Esophagus squamous epithelium (tissue), 5 donors: ENCODE measurements around the gene ADIRF. TPM values are rescaled to one million over a fixed set of nuclear protein-coding genes. Genes with fewer than 3 reads are reported as not detected.

Experiments
- DNase-seq: peaks from one replicate; lab custom pipeline; 2025; lab: John Stamatoyannopoulos, UW
- H3K27ac ChIP-seq, 4 donors: fragments of 200-600 bp; sonication (generic); one replicate each; pipeline ENCODE4 v1.5.1; 2016 to 2019; ENCODE audit warnings: mild to moderate bottlenecking in 1 of 4
- H3K27me3 ChIP-seq, 4 donors: fragments of 200-600 bp; sonication (generic); 1 replicate in 3 of 4; 2 replicates in 1 of 4; pipeline versions ENCODE4 v1.5.1 to v1.6.0; 2017 to 2021; ENCODE audit warnings: antibody characterized with exemption in 1 of 4
- H3K36me3 ChIP-seq, 3 donors: fragments of 200-600 bp; sonication (generic); one replicate each; pipeline ENCODE4 v1.5.1; 2016 to 2019
- H3K4me1 ChIP-seq, 3 donors: fragments of 200-600 bp; sonication (generic); one replicate each; pipeline ENCODE4 v1.5.1; 2017 to 2019
- H3K4me3 ChIP-seq, 4 donors: fragments of 200-600 bp; sonication (generic); 1 replicate in 3 of 4; 2 replicates in 1 of 4; pipeline ENCODE4 v1.5.1; 2016 to 2019; ENCODE audit warnings: mild to moderate bottlenecking in 2 of 4, moderate library complexity in 1 of 4
- H3K9me3 ChIP-seq, 3 donors: fragments of 200-600 bp; sonication (generic); one replicate each; pipeline ENCODE4 v1.5.1; 2016 to 2019
- POLR2A ChIP-seq, 4 donors: fragments of 450-650 bp; IDR thresholded peaks; one replicate each; pipeline ENCODE4 v1.6.1; 2017; ENCODE audit warnings: antibody characterized with exemption in 4 of 4, mild to moderate bottlenecking in 4 of 4, moderate library complexity in 3 of 4
- WGBS, 2 donors: methylation state at CpG; one replicate each; pipeline ENCODE4 v1.1.5; 2018; 5-methylcytosine and 5-hydroxymethylcytosine counted together
- intact Hi-C: fragments of 100-400 bp; cut with DNase I; formaldehyde crosslinking; loops from one replicate; pipeline ENCODE4 v1.15.0; 2022
- total RNA-seq, 4 donors: library from RNA; depleted of rRNA; stranded (reverse); fragments of >200 nt; gene quantifications; one replicate each; pipeline ENCODE4 v1.1.0, GENCODE V29; 2016
- TF ChIP-seq, protein P1 (sequence below), 6 experiments: fragments of 450-650 bp in 4 of 6; fragments of 200-600 bp in 2 of 6; sonication (generic) in 2 of 6; IDR thresholded peaks; one replicate each; pipeline ENCODE4 v1.5.1; 2016 to 2019; ENCODE audit warnings: antibody characterized with exemption in 6 of 6, mild to moderate bottlenecking in 4 of 6, moderate library complexity in 4 of 6
- donor health status: DM: yes; HTN: yes; CAD: no.

The ADIRF gene
- total RNA-seq, 4 donors from 2014 or later: 23.8 to 74.4 (median 47.4) TPM

DNA sequence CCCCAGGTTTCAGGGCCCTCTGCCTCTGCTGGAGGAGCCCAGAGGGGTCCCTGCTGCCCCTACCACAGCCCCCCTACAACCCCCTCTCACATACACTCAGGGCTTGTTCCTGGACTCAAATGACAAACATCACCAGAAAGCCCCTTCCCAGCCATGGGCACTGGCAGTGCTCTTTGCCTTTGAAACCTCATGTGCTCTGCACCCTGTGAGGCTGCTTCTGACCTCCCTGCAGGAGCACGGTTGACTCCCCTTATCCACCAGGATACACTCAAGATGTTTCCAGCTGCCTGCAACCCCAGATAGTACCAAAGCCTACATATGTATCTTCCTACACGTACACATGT lies 3.5 kb upstream of the ADIRF start:
- no peaks in the 10 kb centered on the region for H3K36me3 ChIP-seq
- no peak overlapping the region for H3K4me3 ChIP-seq
- WGBS, 2 donors: 75 to 76% methylated on average over 2 of the region's 2 CpGs
- H3K27ac ChIP-seq: peak overlapping the region in 2 of 4 donors; percentile 44 to 54
- DNase-seq: no peak
- TF ChIP-seq, protein P1, sequence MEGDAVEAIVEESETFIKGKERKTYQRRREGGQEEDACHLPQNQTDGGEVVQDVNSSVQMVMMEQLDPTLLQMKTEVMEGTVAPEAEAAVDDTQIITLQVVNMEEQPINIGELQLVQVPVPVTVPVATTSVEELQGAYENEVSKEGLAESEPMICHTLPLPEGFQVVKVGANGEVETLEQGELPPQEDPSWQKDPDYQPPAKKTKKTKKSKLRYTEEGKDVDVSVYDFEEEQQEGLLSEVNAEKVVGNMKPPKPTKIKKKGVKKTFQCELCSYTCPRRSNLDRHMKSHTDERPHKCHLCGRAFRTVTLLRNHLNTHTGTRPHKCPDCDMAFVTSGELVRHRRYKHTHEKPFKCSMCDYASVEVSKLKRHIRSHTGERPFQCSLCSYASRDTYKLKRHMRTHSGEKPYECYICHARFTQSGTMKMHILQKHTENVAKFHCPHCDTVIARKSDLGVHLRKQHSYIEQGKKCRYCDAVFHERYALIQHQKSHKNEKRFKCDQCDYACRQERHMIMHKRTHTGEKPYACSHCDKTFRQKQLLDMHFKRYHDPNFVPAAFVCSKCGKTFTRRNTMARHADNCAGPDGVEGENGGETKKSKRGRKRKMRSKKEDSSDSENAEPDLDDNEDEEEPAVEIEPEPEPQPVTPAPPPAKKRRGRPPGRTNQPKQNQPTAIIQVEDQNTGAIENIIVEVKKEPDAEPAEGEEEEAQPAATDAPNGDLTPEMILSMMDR (IDR thresholded peaks at IDR 0.05): no peak
- no peak for TF ChIP-seq POLR2A (IDR thresholded peaks at IDR 0.05)
- no peaks in the 10 kb centered on the region for H3K9me3 ChIP-seq
- H3K27me3 ChIP-seq: no peaks in the 10 kb centered on the region
- intact Hi-C loops: no loop called here
- H3K4me1 ChIP-seq: peaks cover 58 to 100% (median 62%) of the 10 kb centered on the region in 3 donors

DNA sequence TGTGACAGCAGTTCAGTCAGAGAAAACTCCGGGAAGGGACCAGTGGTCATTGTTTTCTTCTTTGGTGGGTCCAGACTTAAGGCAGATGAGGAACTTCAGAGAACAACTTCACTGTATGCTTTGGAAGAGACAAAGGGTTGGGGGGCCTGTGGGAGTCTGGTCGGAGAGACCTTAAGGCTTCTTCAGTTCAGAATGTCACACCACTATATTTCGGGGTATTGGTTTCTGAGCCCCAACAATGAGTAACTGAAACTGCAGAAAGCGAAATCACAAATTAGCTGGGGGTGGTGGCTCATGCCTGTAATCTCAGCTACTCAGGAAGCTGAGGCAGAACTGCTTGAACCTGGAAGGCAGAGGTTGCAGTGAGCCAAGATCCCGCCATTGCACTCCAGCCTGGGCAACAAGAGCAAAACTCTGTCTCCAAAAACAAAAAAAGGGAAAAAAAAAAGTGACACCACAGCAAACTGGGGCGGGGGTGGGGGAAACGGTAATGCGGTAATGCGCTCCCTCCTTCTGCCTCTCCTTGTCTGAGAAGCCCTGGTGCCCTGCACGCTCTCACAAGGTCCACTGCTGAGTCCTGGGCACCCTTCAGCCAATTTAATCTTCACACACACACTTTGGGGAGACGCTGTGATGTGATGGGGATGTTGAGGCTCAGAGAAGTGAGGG lies 2.2 kb upstream of the ADIRF start:
- Histone ChIP-seq H3K27ac (peak overlapping the region; percentile 44 to 99 (median 97)), H3K9me3 (no peaks in the 10 kb centered on the region), H3K27me3 (no peaks in the 10 kb centered on the region), H3K36me3 (no peaks in the 10 kb centered on the region), H3K4me1 (peaks cover 51 to 100% (median 52%) of the 10 kb centered on the region in 3 donors), H3K4me3 (peak overlapping the region in 1 of 4 donors; percentile 38)
- no peak for TF ChIP-seq POLR2A (IDR thresholded peaks at IDR 0.05)
- TF ChIP-seq, protein P1 (IDR thresholded peaks at IDR 0.05): no peak
- DNase-seq: no peak
- intact Hi-C loops: no loop called here
- WGBS, 2 donors: 51 to 61% methylated on average over 6 to 9 of the region's 11 CpGs

DNA sequence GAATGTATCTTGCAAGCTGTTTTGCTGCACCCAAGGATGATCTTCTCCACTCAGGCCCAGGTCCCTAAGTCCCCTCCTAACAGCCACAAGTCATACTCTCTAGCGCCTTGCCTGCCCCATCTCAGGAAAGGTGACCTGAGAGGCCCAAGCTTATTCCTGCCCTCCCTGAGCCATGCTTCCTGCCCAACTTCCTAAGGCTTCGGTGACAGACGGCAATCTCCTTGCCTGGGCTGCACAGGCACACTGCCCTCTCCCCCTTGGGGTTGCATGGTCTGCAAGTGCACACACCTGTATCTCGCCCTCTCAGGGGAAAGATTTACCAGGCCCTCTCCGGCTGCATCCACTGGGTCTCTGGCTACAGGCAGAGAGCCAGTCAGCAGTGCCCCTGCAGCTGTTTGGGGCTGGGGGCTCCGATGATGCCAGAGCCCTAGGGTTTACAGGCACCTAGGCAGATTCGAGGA lies 771 bp upstream of the ADIRF start:
- H3K9me3 ChIP-seq: no peaks in the 10 kb centered on the region
- H3K36me3 ChIP-seq: no peaks in the 10 kb centered on the region
- H3K27me3 ChIP-seq: no peaks in the 10 kb centered on the region
- intact Hi-C loops: no loop called here
- DNase-seq: no peak
- H3K4me3 ChIP-seq: peak overlapping the region in 3 of 4 donors; percentile 55 to 75 (median 71)
- no peak for TF ChIP-seq POLR2A (IDR thresholded peaks at IDR 0.05)
- TF ChIP-seq, protein P1 (IDR thresholded peaks at IDR 0.05): no peak
- 52% methylated on average over 3 of the region's 7 CpGs; no CpG with 5 or more reads in 1 of the 2 donors for WGBS, 2 donors
- H3K27ac ChIP-seq: peak overlapping the region; percentile 96 to 99 (median 97)
- H3K4me1 ChIP-seq: peaks cover 58 to 100% (median 62%) of the 10 kb centered on the region in 3 donors

DNA sequence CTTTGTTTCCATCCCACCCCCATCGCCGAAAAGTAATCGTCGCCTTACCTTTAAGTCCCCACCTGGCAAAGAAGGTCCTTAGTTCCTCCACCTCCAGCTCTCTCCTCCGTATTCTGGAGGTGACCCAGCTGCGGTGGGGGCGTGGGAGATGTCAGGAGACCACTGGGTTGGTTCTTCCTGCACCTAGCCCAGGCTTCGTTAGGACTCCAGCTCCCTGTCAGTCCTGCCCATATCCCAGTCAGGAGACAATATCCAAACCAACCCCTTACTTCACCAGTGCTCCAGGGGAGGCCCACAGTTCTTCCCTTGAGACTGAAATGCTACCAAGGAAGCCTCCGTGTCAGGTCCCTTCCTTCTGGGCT lies 693 bp downstream of the ADIRF start:
- Histone ChIP-seq H3K9me3 (no peaks in the 10 kb centered on the region), H3K27ac (peak overlapping the region; percentile 96 to 99 (median 97)), H3K36me3 (no peaks in the 10 kb centered on the region), H3K4me3 (peak overlapping the region; percentile 49 to 75 (median 63)), H3K4me1 (peaks cover 56 to 100% (median 66%) of the 10 kb centered on the region in 3 donors), H3K27me3 (no peaks in the 10 kb centered on the region)
- intact Hi-C loops: no loop called here
- WGBS, 2 donors: 24 to 27% methylated on average over 4 to 7 of the region's 9 CpGs
- DNase-seq: no peak
- TF ChIP-seq POLR2A (IDR thresholded peaks at IDR 0.05): no peak
- TF ChIP-seq, protein P1 (IDR thresholded peaks at IDR 0.05): no peak

DNA sequence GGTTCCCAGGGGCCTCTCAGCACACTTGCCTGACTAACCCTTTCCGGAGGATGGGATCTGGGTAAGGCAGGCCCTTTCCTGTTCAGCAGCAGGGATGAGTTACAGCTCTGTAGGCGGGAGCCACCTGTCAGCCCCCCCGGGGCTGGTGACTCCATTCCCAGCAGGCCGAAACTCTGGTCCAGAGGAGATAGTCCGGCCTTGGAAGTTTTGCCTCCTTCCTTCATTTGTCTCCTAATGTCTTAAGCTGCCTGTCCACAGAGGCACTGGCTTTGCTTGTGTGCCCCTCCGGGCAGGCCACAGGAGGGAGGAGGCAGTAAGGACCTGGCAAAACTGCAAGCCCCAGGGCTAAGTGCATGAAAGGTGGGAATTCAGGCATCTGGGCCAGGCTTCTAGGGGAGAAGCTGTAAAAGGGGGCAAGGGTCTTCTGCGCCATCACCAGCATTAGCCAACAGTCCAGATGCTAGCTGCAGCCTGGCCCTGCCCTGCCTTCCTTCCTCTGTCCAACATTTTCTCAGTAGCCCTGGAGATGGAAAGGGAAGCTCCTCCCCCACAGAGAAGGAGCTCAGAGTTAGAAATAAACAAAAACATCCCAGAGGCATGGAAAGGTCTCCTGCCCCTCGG lies 1.2 kb downstream of the ADIRF start:
- H3K27me3 ChIP-seq: no peaks in the 10 kb centered on the region
- intact Hi-C loops: loop anchor here (5.0 kb wide), 1 partner anchor 123 kb away; the partner anchor contains the start of gene GLUD1

More for the DNA sequence above, 1.2 kb downstream of the ADIRF start:
- H3K27ac ChIP-seq: peak overlapping the region; percentile 96 to 99 (median 97)
- 15 to 63% methylated on average over 3 to 7 of the region's 8 CpGs for WGBS, 2 donors
- peak overlapping the region; percentile 49 to 75 (median 63) for H3K4me3 ChIP-seq
- no peaks in the 10 kb centered on the region for H3K9me3 ChIP-seq
- TF ChIP-seq POLR2A (IDR thresholded peaks at IDR 0.05): no peak
- TF ChIP-seq, protein P1 (IDR thresholded peaks at IDR 0.05): no peak
- H3K36me3 ChIP-seq: no peaks in the 10 kb centered on the region
- DNase-seq: no peak
- peaks cover 50 to 100% (median 65%) of the 10 kb centered on the region in 3 donors for H3K4me1 ChIP-seq
